MCF 10A (cell line): ENCODE results near the gene NADK2. TPM values are rescaled to one million over a fixed set of nuclear protein-coding genes. Genes with fewer than 3 reads are reported as not detected.

ENCODE experiments used
- BruUV-seq: library from RNA; stranded (reverse); fragments of 400-500 nt; replicated peaks from 2 replicates; lab custom pipeline; 2021; lab: Mats Ljungman, UMichigan
- CTCF ChIA-PET: fragments of 300-600 bp; sonication (Branson Sonifier 250); formaldehyde crosslinking; extraction: SDS; loops from one replicate; lab custom pipeline; 2021; ENCODE audit warnings: antibody characterized with exemption, inconsistent platforms; lab: Yijun Ruan, JAX
- POLR2A ChIA-PET: fragments of 300-600, 350-650 bp; sonication (Branson Sonifier 250); formaldehyde crosslinking; extraction: SDS; loops from one replicate; lab custom pipeline; 2020; ENCODE audit warnings: antibody characterized with exemption, inconsistent platforms; lab: Yijun Ruan, JAX
- DNase-seq: peaks from one replicate; pipeline ENCODE4 v3.0.0-alpha.2; 2018; ENCODE audit not compliant: unreplicated experiment
- H3K27ac Mint-ChIP-seq: one replicate; pipeline ENCODE4 v1.8.0; 2022; ENCODE audit warnings: mild to moderate bottlenecking, low read depth, mixed read lengths; ENCODE audit not compliant: unreplicated experiment
- H3K27me3 Mint-ChIP-seq: one replicate; pipeline ENCODE4 v1.8.0; 2022; ENCODE audit warnings: mixed read lengths; ENCODE audit not compliant: insufficient read depth, unreplicated experiment
- H3K36me3 Mint-ChIP-seq: one replicate; pipeline ENCODE4 v1.8.0; 2022; ENCODE audit warnings: mild to moderate bottlenecking, moderate library complexity, mixed read lengths; ENCODE audit not compliant: insufficient read depth, unreplicated experiment
- H3K4me1 Mint-ChIP-seq: one replicate; pipeline ENCODE4 v1.8.0; 2022; ENCODE audit warnings: mixed read lengths; ENCODE audit not compliant: insufficient read depth, unreplicated experiment
- H3K4me3 Mint-ChIP-seq: one replicate; pipeline ENCODE4 v1.8.0; 2022; ENCODE audit warnings: mild to moderate bottlenecking, moderate library complexity, mixed read lengths; ENCODE audit not compliant: unreplicated experiment
- H3K9me3 Mint-ChIP-seq: one replicate; pipeline ENCODE4 v1.8.0; 2022; ENCODE audit warnings: mixed read lengths; ENCODE audit not compliant: unreplicated experiment
- CTCF ChIP-seq: fragments of 200-600 bp; IDR thresholded peaks from one replicate; pipeline ENCODE4 v1.8.0; 2022; ENCODE audit warnings: antibody characterized with exemption, mild to moderate bottlenecking; ENCODE audit not compliant: unreplicated experiment
- intact Hi-C: fragments of 100-400 bp; cut with micrococcal nuclease; formaldehyde crosslinking; loops from 2 replicates; pipeline ENCODE4 v1.14.1; 2022
- total RNA-seq: library from RNA; stranded (reverse); gene quantifications from 2 replicates; pipeline ENCODE4 v1.2.3, GENCODE V29; 2022

NADK2 gene
- total RNA-seq, 1 experiment from 2014 or later, result 37.1 TPM

DNA sequence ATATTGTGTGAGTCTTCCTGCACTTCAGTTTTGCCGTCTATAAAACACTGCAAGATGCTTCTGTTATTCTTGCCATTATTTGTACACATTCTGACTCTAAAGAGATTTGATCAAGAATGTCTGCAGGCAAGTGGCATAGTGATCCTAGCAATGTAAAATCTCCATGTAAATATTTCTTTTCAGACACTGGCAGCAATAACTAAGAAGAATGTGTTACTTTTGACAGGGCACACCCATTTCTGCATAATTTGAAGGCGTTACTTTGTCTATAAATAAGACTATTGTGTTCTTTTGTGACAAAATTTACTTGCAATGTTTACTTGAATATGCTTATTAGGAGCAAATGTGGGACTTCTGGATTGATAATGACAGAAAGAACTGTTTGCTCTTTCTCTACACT lies 39.9 kb upstream of the NADK2 start:
- no TSS peak for BruUV-seq
- Mint-ChIP-seq H3K36me3 (peaks cover 6% of the 10 kb centered on the region), H3K27me3 (no peaks in the 10 kb centered on the region), H3K4me3 (no peak overlapping the region), H3K27ac (no peak overlapping the region), H3K9me3 (no peaks in the 10 kb centered on the region), H3K4me1 (no peaks in the 10 kb centered on the region)
- TF ChIP-seq CTCF, result no peak
- intact Hi-C loops, result no loop called here
- no peak for DNase-seq
- ChIA-PET CTCF (interaction anchor here (0.6 to 2.4 kb wide), 2 partner anchors 16 to 102 kb away, joined by 3 to 12 read pairs; no protein-coding TSS in a partner anchor), POLR2A (no interaction called here)

GRCh38 chr5:36279054-36279698 lies 37.5 kb upstream of the NADK2 start:
- intact Hi-C loops, result no loop called here
- H3K27ac Mint-ChIP-seq, result no peak overlapping the region
- H3K4me3 Mint-ChIP-seq, result no peak overlapping the region
- CTCF ChIA-PET, result interaction anchor here (1.5 to 2.0 kb wide), 2 partner anchors 27 to 119 kb away, joined by 5 to 9 read pairs; no protein-coding TSS in a partner anchor
- no peak for DNase-seq
- H3K36me3 Mint-ChIP-seq, result peaks cover 6% of the 10 kb centered on the region
- POLR2A ChIA-PET, result no interaction called here
- H3K4me1 Mint-ChIP-seq, result no peaks in the 10 kb centered on the region
- BruUV-seq, result no TSS peak
- H3K27me3 Mint-ChIP-seq, result no peaks in the 10 kb centered on the region
- H3K9me3 Mint-ChIP-seq, result no peaks in the 10 kb centered on the region
- TF ChIP-seq CTCF, result no peak

DNA sequence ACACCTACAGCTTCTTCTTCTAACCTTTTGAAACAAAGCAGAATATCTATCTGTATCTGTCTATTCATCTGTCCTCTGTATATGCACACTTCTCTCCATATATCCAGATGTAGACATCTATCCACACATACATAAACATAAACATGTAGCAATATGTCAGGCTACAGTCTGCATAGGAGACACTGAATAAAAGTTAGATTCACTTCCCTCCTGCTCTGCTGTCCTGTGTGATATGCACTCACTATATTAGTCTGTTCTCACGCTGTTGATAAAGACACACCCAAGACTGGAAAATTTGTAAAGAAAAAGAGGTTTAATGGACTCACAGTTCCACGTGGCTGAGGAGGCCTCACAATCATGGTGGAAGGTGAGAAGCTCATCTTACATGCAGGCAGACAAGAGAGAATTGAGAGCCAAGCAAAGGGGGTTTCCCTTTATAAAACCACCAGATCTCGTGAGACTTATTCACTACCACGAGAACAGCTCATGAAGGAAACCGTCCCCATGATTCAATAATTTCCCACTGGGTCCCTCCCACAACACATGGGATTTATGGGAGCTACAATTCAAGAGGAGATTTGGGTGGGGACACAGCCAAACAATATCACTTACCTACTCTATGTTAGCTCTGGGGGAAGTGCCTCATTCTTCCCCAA lies 35.9 kb upstream of the NADK2 start:
- Mint-ChIP-seq H3K9me3 (no peaks in the 10 kb centered on the region), H3K27ac (no peak overlapping the region), H3K4me1 (no peaks in the 10 kb centered on the region), H3K4me3 (no peak overlapping the region), H3K27me3 (no peaks in the 10 kb centered on the region), H3K36me3 (peaks cover 6% of the 10 kb centered on the region)
- DNase-seq, result no peak
- no TSS peak for BruUV-seq
- ChIA-PET POLR2A (no interaction called here), CTCF (interaction anchor here (0.9 to 2.3 kb wide), 5 partner anchors 10 to 554 kb away, joined by 3 to 10 read pairs (median 5); no protein-coding TSS in a partner anchor)
- intact Hi-C loops, result no loop called here
- no peak for TF ChIP-seq CTCF

GRCh38 chr5:36276864-36277263 lies 35.1 kb upstream of the NADK2 start:
- ChIA-PET CTCF (interaction anchor here (1.3 to 2.3 kb wide), 2 partner anchors 11 to 90 kb away, joined by 5 to 10 read pairs; no protein-coding TSS in a partner anchor), POLR2A (no interaction called here)
- Mint-ChIP-seq H3K27ac (no peak overlapping the region), H3K27me3 (no peaks in the 10 kb centered on the region), H3K4me1 (no peaks in the 10 kb centered on the region), H3K36me3 (peaks cover 6% of the 10 kb centered on the region), H3K4me3 (no peak overlapping the region), H3K9me3 (no peaks in the 10 kb centered on the region)
- no peak for TF ChIP-seq CTCF
- DNase-seq, result no peak
- no TSS peak for BruUV-seq
- intact Hi-C loops, result no loop called here
